Progenitor cell of endocrine pancreas (in vitro differentiated cells): ENCODE data around the gene OSBP2. TPM values are rescaled to one million over a fixed set of nuclear protein-coding genes. Genes with fewer than 3 reads are reported as not detected.

Experiments used
- DNase-seq: peaks from one replicate; pipeline ENCODE4 v3.0.0; 2021; ENCODE audit warnings: low spot score; ENCODE audit not compliant: unreplicated experiment
- H3K27ac Mint-ChIP-seq: 2 replicates; pipeline ENCODE4 v1.8.0; 2021; ENCODE audit warnings: mild to moderate bottlenecking, moderate library complexity, mixed read lengths
- H3K27me3 Mint-ChIP-seq: 2 replicates; pipeline ENCODE4 v1.8.0; 2021; ENCODE audit warnings: mixed read lengths
- H3K36me3 Mint-ChIP-seq: 2 replicates; pipeline ENCODE4 v1.8.0; 2022; ENCODE audit warnings: mixed read lengths; ENCODE audit not compliant: insufficient read depth
- H3K4me1 Mint-ChIP-seq: 2 replicates; pipeline ENCODE4 v1.8.0; 2021; ENCODE audit warnings: low read depth, mixed read lengths
- H3K4me3 Mint-ChIP-seq: 2 replicates; pipeline ENCODE4 v1.8.0; 2021; ENCODE audit warnings: low read depth, mild to moderate bottlenecking, moderate library complexity, mixed read lengths
- H3K9me3 Mint-ChIP-seq: 2 replicates; pipeline ENCODE4 v1.8.0; 2021; ENCODE audit warnings: low read depth, mixed read lengths
- CTCF ChIP-seq: fragments of 200-600 bp; sonication (generic); IDR thresholded peaks from one replicate; pipeline ENCODE4 v1.5.0; 2021; ENCODE audit warnings: antibody characterized with exemption, mild to moderate bottlenecking; ENCODE audit not compliant: unreplicated experiment
- total RNA-seq: library from RNA; stranded (reverse); gene quantifications from 2 replicates; pipeline ENCODE4 v1.2.1, GENCODE V29; 2021

The OSBP2 gene
- total RNA-seq, 1 donor from 2014 or later: 8.3 TPM

GRCh38 chr22:30891781-30892180 lies 197.1 kb downstream of the OSBP2 start:
- no peaks in the 10 kb centered on the region for H3K27me3 Mint-ChIP-seq
- H3K9me3 Mint-ChIP-seq: no peaks in the 10 kb centered on the region
- no peak overlapping the region for H3K4me3 Mint-ChIP-seq
- TF ChIP-seq CTCF: no peak
- no peaks in the 10 kb centered on the region for H3K4me1 Mint-ChIP-seq
- peaks cover 13% of the 10 kb centered on the region for H3K36me3 Mint-ChIP-seq
- DNase-seq: no peak
- H3K27ac Mint-ChIP-seq: no peak overlapping the region

GRCh38 chr22:30892286-30892685 lies 197.6 kb downstream of the OSBP2 start:
- Mint-ChIP-seq H3K27ac (no peak overlapping the region), H3K4me1 (no peaks in the 10 kb centered on the region), H3K36me3 (peaks cover 15% of the 10 kb centered on the region), H3K9me3 (no peaks in the 10 kb centered on the region), H3K4me3 (no peak overlapping the region), H3K27me3 (no peaks in the 10 kb centered on the region)
- TF ChIP-seq CTCF: no peak
- DNase-seq: no peak

GRCh38 chr22:30892731-30893221 lies 198.1 kb downstream of the OSBP2 start:
- peaks cover 13% of the 10 kb centered on the region for H3K36me3 Mint-ChIP-seq
- no peak for TF ChIP-seq CTCF
- H3K4me3 Mint-ChIP-seq: no peak overlapping the region
- no peaks in the 10 kb centered on the region for H3K4me1 Mint-ChIP-seq
- H3K27ac Mint-ChIP-seq: no peak overlapping the region
- no peaks in the 10 kb centered on the region for H3K27me3 Mint-ChIP-seq
- H3K9me3 Mint-ChIP-seq: no peaks in the 10 kb centered on the region
- no peak for DNase-seq

- TF ChIP-seq CTCF: no peak
- no peaks in the 10 kb centered on the region for H3K4me1 Mint-ChIP-seq
- no peak overlapping the region for H3K4me3 Mint-ChIP-seq
- no peak for DNase-seq
- H3K27me3 Mint-ChIP-seq: no peaks in the 10 kb centered on the region
- peaks cover 15% of the 10 kb centered on the region for H3K36me3 Mint-ChIP-seq
- H3K27ac Mint-ChIP-seq: no peak overlapping the region
- peaks cover 3% of the 10 kb centered on the region for H3K9me3 Mint-ChIP-seq
These were observed 199.0 kb downstream of the OSBP2 start for GRCh38 chr22:30893434-30894370.

- no peak for DNase-seq
- no peak overlapping the region for H3K27ac Mint-ChIP-seq
These were observed 199.7 kb downstream of the OSBP2 start for GRCh38 chr22:30894371-30894740.

More at GRCh38 chr22:30894371-30894740, 199.7 kb downstream of the OSBP2 start:
- no peak overlapping the region for H3K4me3 Mint-ChIP-seq
- no peaks in the 10 kb centered on the region for H3K4me1 Mint-ChIP-seq
- no peaks in the 10 kb centered on the region for H3K27me3 Mint-ChIP-seq
- peaks cover 14% of the 10 kb centered on the region for H3K36me3 Mint-ChIP-seq
- TF ChIP-seq CTCF: no peak
- H3K9me3 Mint-ChIP-seq: peaks cover 3% of the 10 kb centered on the region
